GM06990 (cell line): ENCODE measurements around the gene FRMD5.

Experiments
- DNase-seq: peaks from one replicate; pipeline ENCODE4 v3.0.0-alpha.2; 2011; ENCODE audit not compliant: insufficient read length; ENCODE audit errors: extremely low read depth
- H3K27me3 ChIP-seq: replicated peaks from 2 replicates; pipeline ENCODE4 v1.6.0; 2011; ENCODE audit warnings: low read length; ENCODE audit not compliant: control insufficient read depth, insufficient read depth
- H3K36me3 ChIP-seq: 2 replicates; pipeline ENCODE4 v1.5.1; 2011; ENCODE audit warnings: low read length; ENCODE audit not compliant: control insufficient read depth, insufficient read depth
- H3K4me3 ChIP-seq: replicated peaks from 2 replicates; pipeline ENCODE4 v1.5.1; 2011; ENCODE audit warnings: low read depth, mild to moderate bottlenecking, control low read depth, low read length
- CTCF ChIP-seq: IDR thresholded peaks from 2 replicates; pipeline ENCODE4 v1.5.1; 2011; ENCODE audit warnings: low read length, control low read depth, mild to moderate bottlenecking, inconsistent platforms; ENCODE audit not compliant: insufficient read depth, poor library complexity, severe bottlenecking

FRMD5 gene

DNA sequence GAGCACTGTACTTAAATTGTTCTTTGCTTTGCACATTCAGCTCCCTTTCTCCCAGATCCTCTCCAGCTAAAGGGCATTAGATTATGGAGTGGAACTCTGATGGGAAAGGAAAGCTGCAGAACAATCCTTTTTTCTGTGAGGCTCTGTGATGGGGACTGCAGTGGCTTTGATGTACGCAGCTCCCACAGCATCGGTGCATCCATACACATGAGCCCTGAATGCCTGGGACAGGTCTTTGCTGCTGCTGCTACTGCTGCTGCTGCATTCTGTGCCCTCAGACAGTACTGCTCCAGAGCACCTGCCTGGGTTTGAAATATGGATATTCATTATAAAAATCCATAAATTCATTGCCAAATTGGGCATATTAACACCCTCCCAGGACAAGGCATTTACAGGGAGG is 203.9 kb downstream of the FRMD5 start:
- DNase-seq, result no peak
- Histone ChIP-seq H3K27me3 (no peaks in the 10 kb centered on the region), H3K36me3 (no peaks in the 10 kb centered on the region), H3K4me3 (no peak overlapping the region)
- TF ChIP-seq CTCF, result no peak

DNA sequence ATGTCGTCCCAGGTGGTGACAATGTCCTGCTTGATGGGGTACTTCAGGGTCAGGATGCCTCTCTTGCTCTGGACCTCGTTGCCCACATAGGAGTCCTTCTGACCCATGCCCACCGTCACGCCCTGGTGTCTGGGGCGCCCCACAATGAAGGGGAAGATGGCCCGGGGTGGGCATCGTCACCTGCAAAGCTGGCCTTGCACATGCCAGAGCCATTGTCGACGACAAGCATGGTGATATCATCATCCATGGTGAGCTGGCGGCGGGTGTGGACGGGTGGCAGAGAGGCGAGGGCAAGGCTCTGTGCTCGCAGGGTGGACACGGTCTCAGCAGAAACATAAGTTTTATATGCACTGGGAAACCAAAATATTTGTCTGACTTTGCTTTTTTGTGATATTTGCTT is 205.1 kb downstream of the FRMD5 start:
- Histone ChIP-seq H3K4me3 (no peak overlapping the region), H3K27me3 (no peaks in the 10 kb centered on the region), H3K36me3 (no peaks in the 10 kb centered on the region)
- DNase-seq, result no peak
- no peak for TF ChIP-seq CTCF

DNA sequence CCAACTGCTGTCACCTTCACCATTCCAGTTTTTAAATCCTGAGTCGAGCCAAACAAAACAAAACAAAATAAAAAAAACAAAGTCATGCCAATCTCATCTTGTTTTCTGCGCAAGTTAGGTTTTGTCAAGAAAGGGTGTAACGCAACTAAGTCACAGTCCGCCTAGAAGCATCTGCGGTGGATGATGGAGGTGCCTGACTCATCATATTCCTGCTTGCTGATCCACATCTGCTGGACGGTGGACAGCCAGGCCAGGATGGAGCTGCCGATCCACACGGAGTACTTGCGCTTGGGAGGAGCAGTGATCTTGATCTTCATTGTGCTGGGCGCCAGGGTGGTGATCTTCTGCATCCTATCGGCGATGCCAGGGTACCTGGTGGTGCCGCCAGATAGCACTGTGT is 206.2 kb downstream of the FRMD5 start:
- no peaks in the 10 kb centered on the region for H3K36me3 ChIP-seq
- no peaks in the 10 kb centered on the region for H3K27me3 ChIP-seq
- TF ChIP-seq CTCF, result no peak
- H3K4me3 ChIP-seq, result no peak overlapping the region
- no peak for DNase-seq

GRCh38 chr15:43987924-43988323 is 207.1 kb downstream of the FRMD5 start:
- no peak for TF ChIP-seq CTCF
- H3K27me3 ChIP-seq, result no peaks in the 10 kb centered on the region
- DNase-seq, result no peak
- no peak overlapping the region for H3K4me3 ChIP-seq
- no peaks in the 10 kb centered on the region for H3K36me3 ChIP-seq

DNA sequence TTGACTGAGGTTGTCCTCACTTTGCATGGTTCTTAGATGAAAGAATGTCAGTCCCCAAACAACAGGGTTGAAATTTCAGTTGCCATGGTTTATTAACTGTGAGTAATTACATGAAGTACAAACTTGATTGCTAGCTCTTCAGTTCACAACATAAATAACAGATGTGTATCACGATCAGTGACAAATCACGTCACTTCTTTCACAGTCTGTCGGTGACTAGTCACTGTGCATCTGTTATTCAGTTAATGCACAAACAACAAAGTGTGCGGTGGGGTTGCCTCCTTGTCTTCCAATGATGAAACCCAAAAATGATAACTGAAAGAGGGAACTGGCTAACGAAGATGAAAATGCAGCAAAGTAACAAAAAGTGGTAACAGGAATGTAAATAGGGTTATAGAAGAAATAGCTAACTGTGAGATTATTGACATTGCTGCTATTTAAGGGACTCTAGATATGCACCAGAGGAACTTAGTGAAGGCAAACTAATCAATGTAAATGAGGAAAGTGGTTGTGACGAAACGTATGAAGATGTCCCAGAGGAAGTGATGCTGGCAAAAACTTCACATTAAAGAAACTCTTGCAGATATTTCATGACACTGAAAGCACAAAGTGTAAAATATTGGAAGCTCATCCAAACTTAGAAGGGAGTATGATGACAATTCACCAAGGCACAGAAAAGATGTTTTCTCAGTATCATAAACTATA is 208.9 kb downstream of the FRMD5 start:
- H3K27me3 ChIP-seq, result no peaks in the 10 kb centered on the region
- no peak for TF ChIP-seq CTCF
- H3K4me3 ChIP-seq, result no peak overlapping the region
- H3K36me3 ChIP-seq, result no peaks in the 10 kb centered on the region
- DNase-seq, result no peak

DNA sequence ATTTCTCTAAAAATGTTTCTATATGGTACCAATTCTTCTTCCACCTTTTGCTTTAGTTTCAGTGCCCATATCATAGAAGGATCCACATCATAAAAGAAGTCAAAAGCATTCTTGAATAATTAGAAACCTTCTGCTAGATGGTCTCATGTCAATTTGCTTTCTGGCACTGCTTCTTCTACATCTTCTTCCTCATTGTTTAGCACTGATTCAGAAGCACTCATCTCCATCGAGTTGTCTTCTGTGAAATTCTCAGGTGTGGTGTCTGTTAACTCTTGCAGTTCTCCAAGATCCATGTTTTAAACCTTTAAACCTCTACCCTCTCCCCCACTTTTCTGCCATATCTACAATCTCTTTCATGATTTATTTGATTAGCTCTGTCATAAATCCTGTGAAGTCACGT is 213.5 kb downstream of the FRMD5 start:
- DNase-seq, result no peak
- Histone ChIP-seq H3K27me3 (no peaks in the 10 kb centered on the region), H3K4me3 (no peak overlapping the region), H3K36me3 (no peaks in the 10 kb centered on the region)
- TF ChIP-seq CTCF, result no peak
